GM13977 (cell line): ENCODE data around the gene MRTFB.

Experiments used
- DNase-seq: peaks from one replicate; pipeline ENCODE4 v3.0.0; 2012; ENCODE audit warnings: low spot score
- CTCF ChIP-seq: IDR thresholded peaks from 2 replicates; pipeline ENCODE4 v1.5.1; 2012; ENCODE audit warnings: mild to moderate bottlenecking, control low read depth; ENCODE audit not compliant: insufficient read depth; ENCODE audit errors: extremely low read depth, missing control alignments
- in situ Hi-C: fragments of 300-500 bp; cut with MboI; formaldehyde crosslinking; loops from one replicate; pipeline ENCODE4 v1.12.0; 2022; ENCODE audit warnings: low sequenced_read_pairs, low pct_unique_long_range_greater_than_20kb, mixed read lengths, inconsistent platforms; ENCODE audit not compliant: unreplicated experiment

MRTFB gene

GRCh38 chr16:14232106-14232864 is 161.2 kb downstream of the MRTFB start:
- in situ Hi-C loops, result loop anchor here (25.0 kb wide), 1 partner anchor 295 kb away; no protein-coding TSS in a partner anchor
- TF ChIP-seq CTCF, result no peak
- no peak for DNase-seq

- in situ Hi-C loops, result loop anchor here (25.0 kb wide), 1 partner anchor 299 kb away; no protein-coding TSS in a partner anchor
- no peak for DNase-seq
- TF ChIP-seq CTCF, result no peak
These were observed 165.3 kb downstream of the MRTFB start for GRCh38 chr16:14236401-14236800.

GRCh38 chr16:14238756-14239155 is 167.6 kb downstream of the MRTFB start:
- DNase-seq, result no peak
- no peak for TF ChIP-seq CTCF
- in situ Hi-C loops, result loop anchor here (25.0 kb wide), 1 partner anchor 301 kb away; no protein-coding TSS in a partner anchor

GRCh38 chr16:14239791-14240190 is 168.7 kb downstream of the MRTFB start:
- in situ Hi-C loops, result loop anchor here (25.0 kb wide), 1 partner anchor 302 kb away; no protein-coding TSS in a partner anchor
- DNase-seq, result no peak
- no peak for TF ChIP-seq CTCF

GRCh38 chr16:14240219-14240843 is 169.2 kb downstream of the MRTFB start:
- no peak for DNase-seq
- no peak for TF ChIP-seq CTCF
- in situ Hi-C loops, result loop anchor here (25.0 kb wide), 1 partner anchor 303 kb away; no protein-coding TSS in a partner anchor

- in situ Hi-C loops, result loop anchor here (25.0 kb wide), 1 partner anchor 304 kb away; no protein-coding TSS in a partner anchor
- DNase-seq, result no peak
- TF ChIP-seq CTCF, result no peak
These were observed 169.8 kb downstream of the MRTFB start for GRCh38 chr16:14240964-14241363.
